ENCODE data around the gene NPAS2.

Gene NPAS2

GRCh38 chr2:100907832-100908231, 87.9 kb downstream of the NPAS2 start:
- H3K27ac ChIP-seq (ENCODE audit: low read length) = no peak overlapping the region
- H4K20me1 ChIP-seq (ENCODE audit: insufficient read depth, low read length) = no peaks in the 10 kb centered on the region
- no peaks in the 10 kb centered on the region for H3K79me2 ChIP-seq (ENCODE audit: low read length)
- no peak overlapping the region for H3K4me2 ChIP-seq (ENCODE audit: low read length)
- H2AFZ ChIP-seq (ENCODE audit: low read depth, low read length) = no peak overlapping the region
- H3K36me3 ChIP-seq (replicated peaks; ENCODE audit: low read depth, low read length) = no peaks in the 10 kb centered on the region
- H3K4me1 ChIP-seq (ENCODE audit: low read length) = no peaks in the 10 kb centered on the region
- H3K9ac ChIP-seq (ENCODE audit: low read length) = no peak overlapping the region
- no peaks in the 10 kb centered on the region for H3K9me3 ChIP-seq (ENCODE audit: insufficient read depth, low read length)
- no peak for TF ChIP-seq EZH2phosphoT487 (IDR thresholded peaks at IDR 0.05; ENCODE audit: low read depth)
- no peak for TF ChIP-seq CTCF (IDR thresholded peaks at IDR 0.05; ENCODE audit: low read depth, low read length)
- peaks cover 37% of the 10 kb centered on the region for H3K27me3 ChIP-seq (ENCODE audit: low read depth, low read length)
- H3K4me3 ChIP-seq (ENCODE audit: low read length) = no peak overlapping the region

GRCh38 chr2:100909534-100910081, 89.7 kb downstream of the NPAS2 start:
- Histone ChIP-seq H3K36me3 (replicated peaks; ENCODE audit: low read depth, low read length) (no peaks in the 10 kb centered on the region), H3K9me3 (ENCODE audit: insufficient read depth, low read length) (no peaks in the 10 kb centered on the region), H3K4me1 (ENCODE audit: low read length) (no peaks in the 10 kb centered on the region), H2AFZ (ENCODE audit: low read depth, low read length) (no peak overlapping the region), H3K9ac (ENCODE audit: low read length) (no peak overlapping the region), H3K4me3 (ENCODE audit: low read length) (no peak overlapping the region), H3K27ac (ENCODE audit: low read length) (no peak overlapping the region), H3K4me2 (ENCODE audit: low read length) (no peak overlapping the region), H4K20me1 (ENCODE audit: insufficient read depth, low read length) (no peaks in the 10 kb centered on the region), H3K79me2 (ENCODE audit: low read length) (no peaks in the 10 kb centered on the region), H3K27me3 (ENCODE audit: low read depth, low read length) (peaks cover 45% of the 10 kb centered on the region)
- TF ChIP-seq EZH2phosphoT487 (IDR thresholded peaks at IDR 0.05; ENCODE audit: low read depth) (no peak), CTCF (IDR thresholded peaks at IDR 0.05; ENCODE audit: low read depth, low read length) (no peak)

DNA sequence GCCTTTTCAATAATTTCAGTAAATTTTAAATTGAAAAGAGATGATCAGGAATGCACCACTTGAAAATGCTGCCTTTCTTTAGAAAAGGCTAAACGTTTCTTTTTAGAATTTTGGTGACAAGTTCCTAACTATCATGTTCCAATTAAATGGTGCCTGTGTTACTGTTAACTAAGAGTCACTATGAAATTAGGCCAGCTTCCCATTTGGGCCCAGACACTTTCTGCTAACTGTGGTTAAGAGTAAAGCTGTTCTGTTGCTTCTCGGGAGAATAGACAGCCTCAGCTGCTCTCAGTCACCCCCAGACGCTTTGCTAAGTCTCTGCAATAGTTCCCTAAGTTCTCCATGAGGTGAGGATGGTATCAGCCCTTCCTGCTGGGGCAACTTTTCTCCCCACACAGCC, 90.2 kb downstream of the NPAS2 start:
- Histone ChIP-seq H3K4me2 (ENCODE audit: low read length) (no peak overlapping the region), H3K27me3 (ENCODE audit: low read depth, low read length) (peaks cover 47% of the 10 kb centered on the region), H3K9ac (ENCODE audit: low read length) (no peak overlapping the region), H3K79me2 (ENCODE audit: low read length) (no peaks in the 10 kb centered on the region), H3K4me1 (ENCODE audit: low read length) (no peaks in the 10 kb centered on the region), H4K20me1 (ENCODE audit: insufficient read depth, low read length) (no peaks in the 10 kb centered on the region), H3K4me3 (ENCODE audit: low read length) (no peak overlapping the region), H3K36me3 (replicated peaks; ENCODE audit: low read depth, low read length) (no peaks in the 10 kb centered on the region), H3K27ac (ENCODE audit: low read length) (no peak overlapping the region), H3K9me3 (ENCODE audit: insufficient read depth, low read length) (no peaks in the 10 kb centered on the region), H2AFZ (ENCODE audit: low read depth, low read length) (no peak overlapping the region)
- TF ChIP-seq EZH2phosphoT487 (IDR thresholded peaks at IDR 0.05; ENCODE audit: low read depth) = no peak
- no peak for TF ChIP-seq CTCF (IDR thresholded peaks at IDR 0.05; ENCODE audit: low read depth, low read length)

- H3K27ac ChIP-seq (ENCODE audit: low read length) = no peak overlapping the region
- no peak overlapping the region for H3K4me3 ChIP-seq (ENCODE audit: low read length)
- no peak for TF ChIP-seq EZH2phosphoT487 (IDR thresholded peaks at IDR 0.05; ENCODE audit: low read depth)
- peak; percentile 43 for TF ChIP-seq CTCF (IDR thresholded peaks at IDR 0.05; ENCODE audit: low read depth, low read length)
- H4K20me1 ChIP-seq (ENCODE audit: insufficient read depth, low read length) = no peaks in the 10 kb centered on the region
- no peaks in the 10 kb centered on the region for H3K79me2 ChIP-seq (ENCODE audit: low read length)
- no peaks in the 10 kb centered on the region for H3K36me3 ChIP-seq (replicated peaks; ENCODE audit: low read depth, low read length)
- no peak overlapping the region for H2AFZ ChIP-seq (ENCODE audit: low read depth, low read length)
- H3K9me3 ChIP-seq (ENCODE audit: insufficient read depth, low read length) = no peaks in the 10 kb centered on the region
- no peak overlapping the region for H3K9ac ChIP-seq (ENCODE audit: low read length)
- H3K4me2 ChIP-seq (ENCODE audit: low read length) = no peak overlapping the region
- H3K4me1 ChIP-seq (ENCODE audit: low read length) = peaks cover 3% of the 10 kb centered on the region; the same call in 1 of the 2 replicates
- H3K27me3 ChIP-seq (ENCODE audit: low read depth, low read length) = peaks cover 24% of the 10 kb centered on the region
Observed at GRCh38 chr2:100919316-100919715, 99.4 kb downstream of the NPAS2 start.
